Small intestine (tissue), 7 donors: ENCODE data around the gene FYTTD1. TPM values are rescaled to one million over a fixed set of nuclear protein-coding genes. Genes with fewer than 3 reads are reported as not detected.

Experiments
- DNase-seq, 2 donors: peaks; one replicate each; pipeline versions ENCODE4 v3.0.0 to v3.0.0-alpha.2; 2013
- FAIRE-seq: peaks from 2 replicates; lab custom pipeline; 2012; peaks lifted over from hg19 to GRCh38; lab: Jason Lieb, UNC
- H3K27ac ChIP-seq, 3 donors: one replicate each; pipeline ENCODE4 v1.5.1; 2013; ENCODE audit warnings: low read length in 2 of 3, mild to moderate bottlenecking in 2 of 3, control low read depth in 1 of 3, inconsistent platforms in 1 of 3, low read depth in 1 of 3, moderate library complexity in 1 of 3
- H3K27me3 ChIP-seq, 3 donors: one replicate each; pipeline ENCODE4 v1.6.1; 2013; ENCODE audit warnings: low read length in 3 of 3, inconsistent platforms in 1 of 3; ENCODE audit not compliant: control insufficient read depth in 3 of 3, insufficient read depth in 3 of 3
- H3K36me3 ChIP-seq, 3 donors: one replicate each; pipeline ENCODE4 v1.6.1; 2013; ENCODE audit warnings: low read length in 3 of 3, inconsistent platforms in 1 of 3, low read depth in 1 of 3, mild to moderate bottlenecking in 1 of 3, moderate library complexity in 1 of 3; ENCODE audit not compliant: control insufficient read depth in 3 of 3, insufficient read depth in 2 of 3
- H3K4me1 ChIP-seq, 3 donors: one replicate each; pipeline ENCODE4 v1.6.1; 2013; ENCODE audit warnings: low read length in 2 of 3, inconsistent platforms in 1 of 3, low read depth in 1 of 3, mild to moderate bottlenecking in 1 of 3, moderate library complexity in 1 of 3; ENCODE audit not compliant: control insufficient read depth in 3 of 3, insufficient read depth in 2 of 3
- H3K4me3 ChIP-seq, 3 donors: one replicate each; pipeline ENCODE4 v1.5.1; 2013; ENCODE audit warnings: low read length in 3 of 3, control low read depth in 1 of 3, inconsistent platforms in 1 of 3, low read depth in 1 of 3, mild to moderate bottlenecking in 1 of 3, moderate library complexity in 1 of 3
- H3K9me3 ChIP-seq, 2 donors: one replicate each; pipeline ENCODE4 v1.6.1; 2013; ENCODE audit warnings: low read depth in 1 of 2, low read length in 1 of 2; ENCODE audit not compliant: control insufficient read depth in 2 of 2, insufficient read depth in 1 of 2
- WGBS, 3 donors: extraction: QIAGEN DNeasy Blood & Tissue Kit; methylation state at CpG; one replicate each; pipeline ENCODE4 v1.1.7; 2013; 5-methylcytosine and 5-hydroxymethylcytosine counted together
- polyA plus RNA-seq, 4 donors: library from polyadenylated mRNA; stranded (reverse) in 3 of 4; unstranded in 1 of 4; fragments of 200-250 nt in 3 of 4; fragments of 120-200 nt in 1 of 4; gene quantifications; one replicate each; pipeline versions ENCODE4 v1.2.1 to v1.2.3, GENCODE V29; 2013
- donor health status: healthy with polysubstance abuse.
- donor health status: control.
- donor health status: control.
- donor health status: Bipolar disorder and iron deficiency.
- donor health status: healthy.

Gene FYTTD1
- polyA plus RNA-seq, 4 donors, result 11.2 to 30.2 (median 12.2) TPM

- 66 to 68% (median 67%) methylated on average over 8 of the region's 8 CpGs for WGBS, 3 donors
- Histone ChIP-seq H3K9me3 (no peaks in the 10 kb centered on the region), H3K27me3 (no peaks in the 10 kb centered on the region), H3K36me3 (peaks cover 0 to 10% (median 0%) of the 10 kb centered on the region in 3 donors), H3K27ac (peak overlapping the region in 1 of 3 donors; percentile 63), H3K4me3 (no peak overlapping the region), H3K4me1 (peaks cover 0 to 11% (median 0%) of the 10 kb centered on the region in 3 donors)
- DNase-seq (peak in 1 of 2 donors; percentile 35), FAIRE-seq (no peak)
Observed at GRCh38 chr3:197801891-197802778, 52.5 kb downstream of the FYTTD1 start.

- no peak overlapping the region for H3K4me3 ChIP-seq
- FAIRE-seq (no peak), DNase-seq (no peak)
- H3K9me3 ChIP-seq, result no peaks in the 10 kb centered on the region
- peaks cover 0 to 9% (median 0%) of the 10 kb centered on the region in 3 donors for H3K36me3 ChIP-seq
- 93 to 96% (median 95%) methylated on average over 3 of the region's 3 CpGs for WGBS, 3 donors
- H3K27ac ChIP-seq, result no peak overlapping the region
- H3K27me3 ChIP-seq, result no peaks in the 10 kb centered on the region
- peaks cover 0 to 11% (median 0%) of the 10 kb centered on the region in 3 donors for H3K4me1 ChIP-seq
Observed at GRCh38 chr3:197802779-197803459, 53.2 kb downstream of the FYTTD1 start.

- Histone ChIP-seq H3K27me3 (no peaks in the 10 kb centered on the region), H3K9me3 (no peaks in the 10 kb centered on the region), H3K27ac (no peak overlapping the region), H3K36me3 (peaks cover 0 to 12% (median 0%) of the 10 kb centered on the region in 3 donors), H3K4me3 (no peak overlapping the region), H3K4me1 (peaks cover 0 to 9% (median 0%) of the 10 kb centered on the region in 3 donors)
- FAIRE-seq (no peak), DNase-seq (no peak)
- WGBS, 3 donors, result 78 to 84% (median 84%) methylated on average over 4 of the region's 4 CpGs
Observed at GRCh38 chr3:197804511-197804910, 54.8 kb downstream of the FYTTD1 start.

GRCh38 chr3:197807969-197808587 lies 58.4 kb downstream of the FYTTD1 start:
- Histone ChIP-seq H3K4me1 (peaks cover 0 to 2% (median 0%) of the 10 kb centered on the region in 3 donors), H3K36me3 (peaks cover 0 to 10% (median 0%) of the 10 kb centered on the region in 3 donors), H3K27ac (peak overlapping the region in 1 of 3 donors; percentile 39), H3K4me3 (no peak overlapping the region), H3K27me3 (no peaks in the 10 kb centered on the region), H3K9me3 (no peaks in the 10 kb centered on the region)
- 78 to 86% (median 82%) methylated on average over 4 of the region's 4 CpGs for WGBS, 3 donors
- DNase-seq, result no peak
- no peak for FAIRE-seq

GRCh38 chr3:197809356-197810020 lies 59.8 kb downstream of the FYTTD1 start:
- 40 to 57% (median 48%) methylated on average over 2 of the region's 2 CpGs for WGBS, 3 donors
- Histone ChIP-seq H3K27me3 (no peaks in the 10 kb centered on the region), H3K27ac (no peak overlapping the region), H3K4me3 (no peak overlapping the region), H3K9me3 (no peaks in the 10 kb centered on the region), H3K4me1 (peaks cover 0 to 2% (median 0%) of the 10 kb centered on the region in 3 donors), H3K36me3 (peaks cover 0 to 10% (median 0%) of the 10 kb centered on the region in 3 donors)
- DNase-seq (no peak), FAIRE-seq (no peak)

- DNase-seq (no peak), FAIRE-seq (no peak)
- Histone ChIP-seq H3K4me3 (no peak overlapping the region), H3K4me1 (peaks cover 0 to 2% (median 0%) of the 10 kb centered on the region in 3 donors), H3K27me3 (no peaks in the 10 kb centered on the region), H3K27ac (no peak overlapping the region), H3K36me3 (peaks cover 0 to 10% (median 0%) of the 10 kb centered on the region in 3 donors), H3K9me3 (no peaks in the 10 kb centered on the region)
- WGBS, 3 donors, result 83 to 97% (median 92%) methylated on average over 6 of the region's 6 CpGs
Observed at GRCh38 chr3:197810901-197811300, 61.2 kb downstream of the FYTTD1 start.

GRCh38 chr3:197811343-197811742 lies 61.7 kb downstream of the FYTTD1 start:
- 78 to 96% (median 94%) methylated on average over 3 of the region's 3 CpGs for WGBS, 3 donors
- FAIRE-seq (no peak), DNase-seq (no peak)
- Histone ChIP-seq H3K36me3 (peaks cover 0 to 10% (median 0%) of the 10 kb centered on the region in 3 donors), H3K4me1 (peaks cover 0 to 2% (median 0%) of the 10 kb centered on the region in 3 donors), H3K27me3 (no peaks in the 10 kb centered on the region), H3K9me3 (no peaks in the 10 kb centered on the region), H3K4me3 (no peak overlapping the region), H3K27ac (no peak overlapping the region)
